ENCODE results near the gene NAGPA. TPM values are rescaled to one million over a fixed set of nuclear protein-coding genes. Genes with fewer than 3 reads are reported as not detected.

NAGPA gene
- total and polyA plus RNA-seq, 2 experiments from 2014 or later, result 6.3 to 20.7 TPM

- ATAC-seq, result no peak
- Histone ChIP-seq H3K4me3 (no peak overlapping the region; the same call in 1 of the 2 replicates), H3K79me2 (replicated peaks; ENCODE audit: insufficient read depth) (no peaks in the 10 kb centered on the region; the same call in 1 of the 2 replicates), H3K27ac (ENCODE audit: low read depth) (peak overlapping the region; percentile 96), H3K9me2 (ENCODE audit: insufficient read depth) (no peaks in the 10 kb centered on the region), H3K4me1 (ENCODE audit: insufficient read depth) (peaks cover 32% of the 10 kb centered on the region), H3K27me3 (ENCODE audit: insufficient read depth) (peaks cover 6% of the 10 kb centered on the region), H4K20me1 (replicated peaks; ENCODE audit: insufficient read depth) (no peaks in the 10 kb centered on the region), H3F3A (replicated peaks; ENCODE audit: low read depth) (peaks cover 12% of the 10 kb centered on the region), H3K36me3 (ENCODE audit: insufficient read depth) (no peaks in the 10 kb centered on the region), H2AFZ (no peak overlapping the region; the same call in 1 of the 2 replicates), H3K4me2 (peak overlapping the region; percentile 85; the same call in 1 of the 2 replicates)
- DNase-seq (ENCODE audit: low spot score), result no peak
- H3K4me3 Mint-ChIP-seq, result no peak overlapping the region; the same call in 2 of the 3 replicates
- 0 out of 2 replicates have a peak overlapping the region, but pooled peaks have one; percentile 17 for H3K27ac Mint-ChIP-seq
- H3K4me1 Mint-ChIP-seq, result peaks cover 39% of the 10 kb centered on the region
- H3K9me3 Mint-ChIP-seq, result no peaks in the 10 kb centered on the region
- peaks cover 34% of the 10 kb centered on the region for H3K27me3 Mint-ChIP-seq (ENCODE audit: insufficient read depth, low read depth, poor library complexity)
- no peak for TF ChIP-seq CREB1 (CRISPR knock-in tag; IDR thresholded peaks at IDR 0.05; ENCODE audit: low read depth)
- TF ChIP-seq CTCF (conservative IDR thresholded peaks at IDR 0.05; ENCODE audit: low read depth in 2 of 2), result no peak
- TF ChIP-seq STAT1 (IDR thresholded peaks at IDR 0.05; ENCODE audit: unreplicated experiment), result no peak
- TF ChIP-seq POLR2AphosphoS5 (IDR thresholded peaks at IDR 0.05; ENCODE audit: low read depth), result no peak
- TF ChIP-seq ETS1 (IDR thresholded peaks at IDR 0.05), result no peak
- no peak for TF ChIP-seq ZNF462 (CRISPR knock-in tag; IDR thresholded peaks at IDR 0.05)
- no peak for TF ChIP-seq ZNF114 (CRISPR knock-in tag; IDR thresholded peaks at IDR 0.05)
- no peak for TF ChIP-seq EZH2 (IDR thresholded peaks at IDR 0.05; ENCODE audit: low read depth, unreplicated experiment)
- no peak for TF ChIP-seq ZNF331 (CRISPR knock-in tag; IDR thresholded peaks at IDR 0.05; ENCODE audit: low read depth)
- no peak for TF ChIP-seq REST (IDR thresholded peaks at IDR 0.05; ENCODE audit: unreplicated experiment)
- TF ChIP-seq NANOG (IDR thresholded peaks at IDR 0.05; ENCODE audit: borderline replicate concordance), result no peak
- TF ChIP-seq EZH2phosphoT487 (IDR thresholded peaks at IDR 0.05; ENCODE audit: unreplicated experiment), result no peak
- no peak for TF ChIP-seq JUNB (IDR thresholded peaks at IDR 0.05; ENCODE audit: unreplicated experiment)
- H3K36me3 Mint-ChIP-seq (ENCODE audit: low read depth), result no peaks in the 10 kb centered on the region; the same call in 2 of the 3 replicates
Measured at GRCh38 chr16:5035909-5036227, 2.1 kb upstream of the NAGPA start.
